HFFc6 (cell line): Measurements from ENCODE around the gene SLCO3A1. TPM values are rescaled to one million over a fixed set of nuclear protein-coding genes. Genes with fewer than 3 reads are reported as not detected.

Experiments
- DNase-seq: peaks from one replicate; pipeline ENCODE4 v3.0.0-alpha.2; 2018
- H3K27ac Mint-ChIP-seq: 2 replicates; pipeline ENCODE4 v1.8.0; 2020; ENCODE audit warnings: mild to moderate bottlenecking, mixed read lengths
- H3K27me3 Mint-ChIP-seq: 2 replicates; pipeline ENCODE4 v1.8.0; 2021; ENCODE audit warnings: mild to moderate bottlenecking, moderate library complexity, mixed read lengths; ENCODE audit not compliant: insufficient read depth
- H3K36me3 Mint-ChIP-seq: 2 replicates; pipeline ENCODE4 v1.8.0; 2021; ENCODE audit warnings: low read depth, mixed read lengths
- H3K4me1 Mint-ChIP-seq: 2 replicates; pipeline ENCODE4 v1.8.0; 2020; ENCODE audit warnings: low read depth, mixed read lengths
- H3K4me3 Mint-ChIP-seq: 2 replicates; pipeline ENCODE4 v1.8.0; 2020; ENCODE audit warnings: mild to moderate bottlenecking, moderate library complexity, mixed read lengths
- H3K9me3 Mint-ChIP-seq: 2 replicates; pipeline ENCODE4 v1.8.0; 2020; ENCODE audit warnings: mild to moderate bottlenecking, mixed read lengths
- CTCF ChIP-seq: fragments of 200-600 bp; sonication (generic); IDR thresholded peaks from 2 replicates; pipeline ENCODE4 v1.5.0; 2021; ENCODE audit warnings: antibody characterized with exemption, mild to moderate bottlenecking
- total RNA-seq, 6 experiments: library from RNA; stranded (reverse); fragmentation: NEBNext Ultra II Directional; extraction: Animal tissue kit (Norgen Biotek cat#: 25700); gene quantifications; 2 replicates in 1 of 6; 3 replicates in 5 of 6; pipeline ENCODE4 v1.2.3, GENCODE V29; 2021

SLCO3A1 gene
- total RNA-seq, 6 experiments from 2014 or later = 5.7 to 19.4 (median 14.4) TPM

GRCh38 chr15:92033723-92034122 is 180.2 kb downstream of the SLCO3A1 start:
- H3K36me3 Mint-ChIP-seq = no peaks in the 10 kb centered on the region
- peaks cover 19% of the 10 kb centered on the region for H3K4me1 Mint-ChIP-seq
- no peak for TF ChIP-seq CTCF
- peaks cover 3% of the 10 kb centered on the region; the same call in 1 of the 2 replicates for H3K27me3 Mint-ChIP-seq
- DNase-seq = no peak
- H3K9me3 Mint-ChIP-seq = peaks cover 14% of the 10 kb centered on the region
- H3K27ac Mint-ChIP-seq = no peak overlapping the region
- no peak overlapping the region; the same call in 1 of the 2 replicates for H3K4me3 Mint-ChIP-seq

- H3K36me3 Mint-ChIP-seq = no peaks in the 10 kb centered on the region
- TF ChIP-seq CTCF = no peak
- peaks cover 14% of the 10 kb centered on the region for H3K4me1 Mint-ChIP-seq
- DNase-seq = no peak
- H3K27ac Mint-ChIP-seq = no peak overlapping the region
- H3K27me3 Mint-ChIP-seq = peaks cover 3% of the 10 kb centered on the region; the same call in 1 of the 2 replicates
- no peak overlapping the region for H3K4me3 Mint-ChIP-seq
- peaks cover 17% of the 10 kb centered on the region for H3K9me3 Mint-ChIP-seq
Observed at GRCh38 chr15:92034227-92034626, 180.7 kb downstream of the SLCO3A1 start.

DNA sequence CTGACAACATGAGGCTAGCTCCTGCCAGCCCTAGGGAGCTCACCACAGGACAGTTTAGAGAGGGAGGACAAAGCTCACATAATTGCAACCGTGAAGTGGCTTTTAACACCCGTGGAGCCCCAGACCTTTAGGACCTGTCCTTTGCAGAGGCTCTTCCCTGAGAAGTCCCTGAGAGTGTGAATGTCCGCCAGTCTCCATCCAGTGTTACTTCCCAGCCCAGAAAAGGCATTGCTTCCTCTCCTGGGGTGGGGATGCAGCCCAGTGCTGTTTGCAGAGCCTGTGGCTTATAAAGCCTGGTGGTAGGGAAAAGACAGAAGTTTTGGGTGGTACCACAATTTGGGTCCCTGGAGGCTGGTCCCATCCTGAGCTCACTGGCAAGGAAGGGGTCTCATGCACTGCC is 182.0 kb downstream of the SLCO3A1 start:
- H3K36me3 Mint-ChIP-seq = no peaks in the 10 kb centered on the region
- H3K9me3 Mint-ChIP-seq = peaks cover 17% of the 10 kb centered on the region
- no peak for DNase-seq
- no peak for TF ChIP-seq CTCF
- H3K4me1 Mint-ChIP-seq = peaks cover 13% of the 10 kb centered on the region
- no peaks in the 10 kb centered on the region; the same call in 1 of the 2 replicates for H3K27me3 Mint-ChIP-seq
- no peak overlapping the region for H3K27ac Mint-ChIP-seq
- no peak overlapping the region for H3K4me3 Mint-ChIP-seq

GRCh38 chr15:92035961-92036360 is 182.5 kb downstream of the SLCO3A1 start:
- DNase-seq = no peak
- H3K4me1 Mint-ChIP-seq = peaks cover 13% of the 10 kb centered on the region
- H3K9me3 Mint-ChIP-seq = peaks cover 17% of the 10 kb centered on the region
- H3K36me3 Mint-ChIP-seq = no peaks in the 10 kb centered on the region
- no peak for TF ChIP-seq CTCF
- no peak overlapping the region for H3K27ac Mint-ChIP-seq
- no peaks in the 10 kb centered on the region; the same call in 1 of the 2 replicates for H3K27me3 Mint-ChIP-seq
- no peak overlapping the region for H3K4me3 Mint-ChIP-seq

DNA sequence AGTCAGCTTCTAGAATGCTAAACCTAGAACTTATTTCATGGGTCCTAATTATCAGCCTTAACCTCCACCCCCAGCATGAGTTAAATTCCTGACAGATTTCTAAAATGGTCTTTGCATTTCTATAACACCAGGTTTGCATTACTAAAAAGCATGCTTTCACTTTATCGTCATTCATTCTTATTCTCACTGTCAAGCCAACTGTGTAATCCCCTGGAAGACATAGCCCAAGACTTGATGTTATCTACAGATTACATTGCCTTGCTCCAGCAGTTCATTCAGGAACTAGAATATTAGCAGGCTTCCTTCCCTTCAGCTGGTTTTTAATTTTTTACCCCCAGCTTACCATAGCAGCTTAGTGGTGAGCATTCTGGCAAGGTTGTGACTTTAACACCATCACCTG is 184.0 kb downstream of the SLCO3A1 start:
- H3K9me3 Mint-ChIP-seq = peaks cover 11% of the 10 kb centered on the region
- H3K4me1 Mint-ChIP-seq = peaks cover 13% of the 10 kb centered on the region
- H3K27me3 Mint-ChIP-seq = no peaks in the 10 kb centered on the region
- DNase-seq = no peak
- no peak overlapping the region for H3K27ac Mint-ChIP-seq
- H3K36me3 Mint-ChIP-seq = no peaks in the 10 kb centered on the region
- H3K4me3 Mint-ChIP-seq = no peak overlapping the region
- TF ChIP-seq CTCF = no peak

- TF ChIP-seq CTCF = no peak
- H3K27ac Mint-ChIP-seq = no peak overlapping the region
- no peak overlapping the region for H3K4me3 Mint-ChIP-seq
- no peaks in the 10 kb centered on the region for H3K27me3 Mint-ChIP-seq
- H3K4me1 Mint-ChIP-seq = peaks cover 6% of the 10 kb centered on the region; the same call in 1 of the 2 replicates
- DNase-seq = no peak
- H3K36me3 Mint-ChIP-seq = no peaks in the 10 kb centered on the region
- peaks cover 13% of the 10 kb centered on the region for H3K9me3 Mint-ChIP-seq
Observed at GRCh38 chr15:92040350-92040749, 186.8 kb downstream of the SLCO3A1 start.
